ENCODE results near the gene SEPTIN3. TPM values are rescaled to one million over a fixed set of nuclear protein-coding genes. Genes with fewer than 3 reads are reported as not detected.
A peak's percentile ranks its signal among the peaks of the same experiment; 100 is the strongest.

SEPTIN3 gene
- total and polyA plus RNA-seq, 2 donors from 2014 or later, result 0.22 to 0.49 TPM

GRCh38 chr22:41966225-41966606, 3.0 kb upstream of the SEPTIN3 start:
- Histone ChIP-seq H3K9me3 (ENCODE audit: control insufficient read depth in 2 of 3, insufficient read depth in 1 of 3, low read length in 3 of 3) (no peaks in the 10 kb centered on the region), H3K27me3 (ENCODE audit: control insufficient read depth, insufficient read depth, low read length) (no peaks in the 10 kb centered on the region), H3K9ac (ENCODE audit: low read length in 3 of 3) (no peak overlapping the region), H3K36me3 (ENCODE audit: control insufficient read depth in 2 of 3, insufficient read depth in 3 of 3, low read length in 3 of 3) (no peaks in the 10 kb centered on the region), H3K4me1 (ENCODE audit: control insufficient read depth in 2 of 3, insufficient read depth in 2 of 3, low read depth in 1 of 3, low read length in 3 of 3) (no peaks in the 10 kb centered on the region), H3K27ac (ENCODE audit: low read depth in 2 of 2, low read length in 2 of 2) (no peak overlapping the region), H3K4me3 (ENCODE audit: low read length in 3 of 3) (no peak overlapping the region)
- DNase-seq, result no peak
- no peak for FAIRE-seq
- intact Hi-C loops (cut with DNase I), result no loop called here
- TF ChIP-seq CTCF (IDR thresholded peaks at IDR 0.05; ENCODE audit: borderline replicate concordance, extremely low read depth, insufficient read depth), result no peak

- Histone ChIP-seq H3K9me3 (ENCODE audit: control insufficient read depth in 2 of 3, insufficient read depth in 1 of 3, low read length in 3 of 3) (no peaks in the 10 kb centered on the region), H3K4me1 (ENCODE audit: control insufficient read depth in 2 of 3, insufficient read depth in 2 of 3, low read depth in 1 of 3, low read length in 3 of 3) (no peaks in the 10 kb centered on the region), H3K27me3 (ENCODE audit: control insufficient read depth, insufficient read depth, low read length) (no peaks in the 10 kb centered on the region), H3K4me3 (ENCODE audit: low read length in 3 of 3) (no peak overlapping the region), H3K27ac (ENCODE audit: low read depth in 2 of 2, low read length in 2 of 2) (no peak overlapping the region), H3K36me3 (ENCODE audit: control insufficient read depth in 2 of 3, insufficient read depth in 3 of 3, low read length in 3 of 3) (no peaks in the 10 kb centered on the region), H3K9ac (ENCODE audit: low read length in 3 of 3) (no peak overlapping the region)
- peak in 3 of 5 donors; percentile 33 to 77 (median 70) for DNase-seq
- peak; percentile 38 for TF ChIP-seq CTCF (IDR thresholded peaks at IDR 0.05; ENCODE audit: borderline replicate concordance, extremely low read depth, insufficient read depth)
- intact Hi-C loops (cut with DNase I), result no loop called here
- no peak for FAIRE-seq
Measured at GRCh38 chr22:41966607-41967240, 2.5 kb upstream of the SEPTIN3 start.

GRCh38 chr22:41968601-41969000, 642 bp upstream of the SEPTIN3 start:
- Histone ChIP-seq H3K27ac (ENCODE audit: low read depth in 2 of 2, low read length in 2 of 2) (no peak overlapping the region), H3K9ac (ENCODE audit: low read length in 3 of 3) (no peak overlapping the region), H3K4me3 (ENCODE audit: low read length in 3 of 3) (no peak overlapping the region), H3K36me3 (ENCODE audit: control insufficient read depth in 2 of 3, insufficient read depth in 3 of 3, low read length in 3 of 3) (no peaks in the 10 kb centered on the region), H3K9me3 (ENCODE audit: control insufficient read depth in 2 of 3, insufficient read depth in 1 of 3, low read length in 3 of 3) (no peaks in the 10 kb centered on the region), H3K27me3 (ENCODE audit: control insufficient read depth, insufficient read depth, low read length) (no peaks in the 10 kb centered on the region), H3K4me1 (ENCODE audit: control insufficient read depth in 2 of 3, insufficient read depth in 2 of 3, low read depth in 1 of 3, low read length in 3 of 3) (no peaks in the 10 kb centered on the region)
- TF ChIP-seq CTCF (IDR thresholded peaks at IDR 0.05; ENCODE audit: borderline replicate concordance, extremely low read depth, insufficient read depth), result no peak
- no peak for FAIRE-seq
- intact Hi-C loops (cut with DNase I), result no loop called here
- DNase-seq, result no peak

GRCh38 chr22:41970601-41971000, 1.4 kb downstream of the SEPTIN3 start:
- Histone ChIP-seq H3K36me3 (ENCODE audit: control insufficient read depth in 2 of 3, insufficient read depth in 3 of 3, low read length in 3 of 3) (no peaks in the 10 kb centered on the region), H3K4me3 (ENCODE audit: low read length in 3 of 3) (no peak overlapping the region), H3K9me3 (ENCODE audit: control insufficient read depth in 2 of 3, insufficient read depth in 1 of 3, low read length in 3 of 3) (no peaks in the 10 kb centered on the region), H3K4me1 (ENCODE audit: control insufficient read depth in 2 of 3, insufficient read depth in 2 of 3, low read depth in 1 of 3, low read length in 3 of 3) (no peaks in the 10 kb centered on the region), H3K27me3 (ENCODE audit: control insufficient read depth, insufficient read depth, low read length) (peaks cover 4% of the 10 kb centered on the region), H3K27ac (ENCODE audit: low read depth in 2 of 2, low read length in 2 of 2) (no peak overlapping the region), H3K9ac (ENCODE audit: low read length in 3 of 3) (no peak overlapping the region)
- intact Hi-C loops (cut with DNase I), result no loop called here
- TF ChIP-seq CTCF (IDR thresholded peaks at IDR 0.05; ENCODE audit: borderline replicate concordance, extremely low read depth, insufficient read depth), result no peak
- FAIRE-seq (no peak), DNase-seq (no peak)
